G401.6 (cell line): ENCODE measurements around the gene UNG.
"Not testable (repeated sequence)": the region's sequence is repeated elsewhere in the genome, so short reads cannot be mapped to it uniquely, and the experiment has no call there.

Experiments used
- FAIRE-seq: peaks from 2 replicates; lab custom pipeline; 2012; peaks lifted over from hg19 to GRCh38; lab: Jason Lieb, UNC

Gene UNG

DNA sequence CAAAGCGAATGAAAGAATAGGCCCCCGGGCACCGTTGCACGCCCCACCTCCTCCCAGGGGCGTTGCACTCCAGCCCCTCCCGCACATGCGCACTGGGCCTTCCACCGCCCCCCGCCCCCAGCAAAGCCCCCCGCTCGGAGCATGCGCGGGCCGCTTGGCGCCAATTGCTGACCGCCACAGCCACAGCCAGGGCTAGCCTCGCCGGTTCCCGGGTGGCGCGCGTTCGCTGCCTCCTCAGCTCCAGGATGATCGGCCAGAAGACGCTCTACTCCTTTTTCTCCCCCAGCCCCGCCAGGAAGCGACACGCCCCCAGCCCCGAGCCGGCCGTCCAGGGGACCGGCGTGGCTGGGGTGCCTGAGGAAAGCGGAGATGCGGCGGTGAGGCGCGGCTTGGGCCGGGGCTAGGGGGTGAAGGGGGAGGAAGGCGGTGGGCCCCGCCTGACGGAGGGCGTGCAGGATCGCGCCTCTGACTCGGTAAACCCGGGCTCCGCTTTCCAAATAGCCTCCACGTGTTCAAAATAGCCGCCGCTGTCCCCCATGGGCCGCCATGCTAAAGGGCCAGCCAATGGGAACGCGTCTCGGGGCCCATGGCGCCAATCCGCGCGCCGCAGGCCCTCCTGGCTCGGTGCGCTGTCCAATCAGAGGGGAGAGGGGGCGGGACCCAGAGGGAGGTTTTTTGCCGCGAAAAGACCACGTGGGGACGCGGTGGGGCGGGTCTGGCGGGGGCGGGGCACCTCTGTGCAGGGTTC is at the start of gene UNG:
Gene UNG, plus strand, starts transcription at position 163 of the 748 bp plus-strand sequence. Its CDS starts 83 bp downstream, at position 246.
- FAIRE-seq: peak; percentile 81

DNA sequence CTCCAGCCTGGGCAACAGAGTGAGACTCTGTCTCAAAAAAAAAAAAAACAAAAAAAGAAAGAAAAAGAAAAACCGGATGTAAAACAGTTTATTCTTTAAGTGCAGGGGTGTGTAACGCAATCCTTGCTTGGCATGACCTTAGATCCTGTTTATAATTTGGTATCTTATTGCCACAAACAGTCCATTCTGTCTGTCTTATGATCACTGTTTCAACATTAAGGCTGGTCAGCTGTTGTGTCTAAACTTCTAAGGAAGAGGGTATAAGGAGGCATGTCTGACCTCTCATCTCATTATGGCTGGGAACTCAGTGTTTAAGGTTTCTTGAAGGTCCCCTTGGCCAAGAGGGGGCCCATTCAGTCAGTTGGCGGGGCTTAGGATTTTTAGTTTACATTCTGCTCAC is 48.7 kb upstream of the UNG start:
- not testable (repeated sequence) for FAIRE-seq

DNA sequence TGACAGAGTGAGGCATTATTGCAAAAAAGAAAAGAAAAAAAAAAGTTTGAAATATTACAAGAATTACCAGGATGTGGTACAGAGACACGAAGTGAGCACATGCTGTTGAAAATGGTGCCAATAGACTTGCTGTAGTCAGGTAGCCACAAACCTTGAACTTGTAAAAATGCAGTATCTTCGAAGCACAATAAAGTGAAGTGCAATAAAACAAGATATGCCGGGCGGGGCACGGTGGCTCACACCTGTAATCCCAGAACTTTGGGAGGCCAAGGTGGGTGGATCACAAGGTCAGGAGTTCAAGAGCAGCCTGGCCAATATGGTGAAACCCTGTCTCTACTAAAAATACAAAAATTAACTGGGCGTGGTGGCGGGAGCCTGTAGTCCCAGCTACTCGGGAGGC is 47.6 kb upstream of the UNG start:
- FAIRE-seq: not testable (repeated sequence)

DNA sequence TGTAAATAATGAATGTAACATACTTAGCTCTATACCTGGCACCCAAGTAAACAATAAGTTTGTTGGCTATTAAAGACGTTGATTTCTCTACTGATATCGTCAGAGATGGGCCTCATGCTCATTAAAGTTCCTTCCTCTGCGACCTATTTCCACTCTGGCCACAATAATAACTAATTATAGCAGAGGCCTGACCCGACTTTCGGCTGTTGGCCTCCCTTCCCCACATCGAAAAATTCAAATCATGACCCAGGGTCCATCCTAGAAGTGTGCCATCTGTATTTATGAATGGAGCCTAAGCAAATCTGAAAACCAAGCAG is 45.3 kb upstream of the UNG start:
- FAIRE-seq: no peak

DNA sequence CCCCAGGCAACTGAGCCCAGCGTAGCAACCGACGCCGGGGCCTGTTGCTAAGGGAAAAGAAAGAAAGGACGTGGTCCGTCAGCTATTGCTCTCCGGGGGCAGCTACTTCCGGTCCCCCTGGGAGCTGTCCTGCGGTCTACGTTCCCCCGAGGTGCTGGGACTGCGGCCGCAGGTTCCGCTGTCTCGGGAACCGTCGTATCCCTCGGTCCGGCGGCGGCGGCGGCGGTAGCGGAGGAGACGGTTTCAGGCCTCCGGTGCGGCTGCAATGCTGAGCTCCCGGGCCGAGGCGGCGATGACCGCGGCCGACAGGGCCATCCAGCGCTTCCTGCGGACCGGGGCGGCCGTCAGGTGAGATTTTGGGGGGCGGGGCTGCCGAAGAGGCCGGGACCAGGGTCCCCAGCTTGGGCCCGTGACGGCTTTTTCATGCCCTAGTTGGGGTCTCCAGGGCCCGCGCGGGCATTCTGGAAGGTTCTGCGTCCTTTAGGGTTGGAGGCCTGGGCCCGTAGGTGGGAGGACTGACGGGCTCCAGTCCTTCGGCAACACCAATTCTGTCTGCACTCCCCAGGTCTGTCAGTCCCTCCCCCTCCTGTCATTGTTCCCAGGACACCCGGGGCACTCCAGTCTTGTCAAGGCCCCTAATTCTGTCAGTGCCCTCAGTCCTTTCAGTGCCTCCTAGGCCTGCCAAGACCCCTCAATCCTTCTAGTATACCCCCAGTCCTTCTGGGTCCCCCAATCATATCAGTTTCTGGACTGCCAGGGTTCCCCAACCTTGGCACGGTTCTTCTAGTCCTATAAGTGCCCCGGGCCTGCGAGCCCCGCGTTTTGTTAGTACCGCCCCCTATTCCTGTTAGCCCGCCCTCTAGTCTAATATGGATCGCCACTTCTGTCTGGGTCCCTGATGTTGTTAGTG is 44.7 kb upstream of the UNG start, which contains the start of gene USP30:
Gene USP30, plus strand, starts transcription at position 163 of the 910 bp plus-strand sequence. Its CDS starts 103 bp downstream, at position 266.
- FAIRE-seq: no peak

DNA sequence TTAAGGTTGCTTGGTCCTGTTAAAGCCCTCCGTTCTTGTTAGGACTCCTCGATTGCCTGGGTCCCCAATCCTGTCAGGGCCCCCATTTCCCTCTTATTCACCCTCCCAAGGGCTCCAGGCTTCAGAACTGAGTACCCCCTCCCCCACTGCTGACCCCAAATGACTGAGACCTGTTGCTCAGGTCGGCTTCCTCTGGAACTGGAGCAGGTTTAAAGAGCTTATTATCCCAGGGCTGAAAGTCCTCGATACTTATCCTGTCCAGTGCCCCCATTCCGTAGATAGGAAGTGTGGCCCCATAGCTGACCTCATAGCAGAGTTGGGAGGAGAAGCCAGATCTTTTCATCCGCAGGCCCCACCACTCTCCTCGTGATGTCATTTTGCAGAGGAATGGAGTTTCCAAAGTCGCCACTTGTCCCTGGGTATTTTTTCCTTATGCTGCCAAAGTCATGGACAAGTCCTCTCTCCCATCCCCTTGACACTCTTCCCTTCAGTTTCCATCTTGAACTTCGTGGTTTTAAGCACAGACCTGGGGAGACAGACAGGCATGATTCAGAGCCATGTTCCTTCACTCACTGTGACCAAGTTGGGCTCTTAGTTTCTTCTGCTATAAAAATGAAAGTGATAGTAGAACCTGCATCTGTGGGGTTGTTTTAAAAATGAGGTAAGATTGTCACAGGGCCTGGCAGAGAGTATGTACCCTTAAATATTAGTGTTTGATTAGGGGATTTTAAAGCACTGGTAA is 43.8 kb upstream of the UNG start:
- no peak for FAIRE-seq

DNA sequence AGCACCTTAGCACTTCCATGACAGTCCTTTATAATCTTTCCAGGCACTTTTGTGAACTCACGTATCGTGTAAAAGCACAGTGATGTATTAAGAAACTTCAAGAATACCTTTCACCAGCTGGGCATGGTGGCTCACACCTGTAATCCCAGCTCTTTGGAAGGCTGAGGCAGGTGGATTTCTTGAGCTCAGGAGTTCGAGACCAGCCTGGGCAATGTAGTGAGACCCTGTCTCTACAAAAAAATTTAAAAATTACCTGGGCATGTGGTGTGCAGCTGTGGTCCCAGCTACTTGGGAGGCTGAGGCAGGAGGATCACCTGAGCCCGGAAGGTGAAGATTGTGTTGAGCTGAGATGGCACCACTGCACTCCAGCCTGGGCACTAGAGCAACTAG is 43.3 kb upstream of the UNG start:
- not testable (repeated sequence) for FAIRE-seq

DNA sequence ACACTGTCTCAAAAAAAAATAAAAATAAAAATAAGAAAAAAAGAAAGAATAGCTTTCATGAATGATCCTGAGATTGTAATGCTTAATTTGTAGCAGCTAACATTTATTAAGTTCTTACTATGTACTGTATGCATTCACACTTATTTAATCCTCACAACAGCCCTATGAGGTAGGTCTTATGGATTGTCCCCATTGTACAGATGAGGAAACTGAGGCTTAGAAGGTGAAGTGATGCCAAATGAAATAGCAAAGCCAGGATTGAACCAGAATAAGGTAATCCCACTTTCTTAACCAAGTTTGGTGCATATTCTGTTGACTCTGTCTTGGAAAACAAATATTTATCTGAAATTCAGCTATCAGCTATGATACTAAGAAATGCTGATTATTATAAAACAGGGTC is 42.9 kb upstream of the UNG start:
- FAIRE-seq: no peak

DNA sequence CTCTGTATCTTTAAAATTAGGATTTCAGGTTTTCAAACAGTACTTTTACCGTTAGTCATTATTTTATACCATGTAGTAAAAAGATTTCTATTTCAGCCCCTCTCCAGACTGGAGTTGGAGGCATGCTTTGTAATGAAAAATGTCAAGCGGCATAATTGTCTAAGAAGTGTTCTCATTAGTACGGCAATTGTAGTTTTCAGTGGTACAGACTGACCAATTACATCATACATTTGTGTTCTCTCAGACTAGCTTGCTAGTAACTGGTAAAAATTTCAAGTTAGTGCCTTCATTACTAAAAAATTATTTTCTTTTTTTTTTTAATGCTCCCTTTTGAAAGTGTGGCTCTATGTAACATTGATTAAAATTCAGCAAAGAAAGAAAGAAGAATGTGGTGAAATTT is 40.5 kb upstream of the UNG start:
- FAIRE-seq: no peak

DNA sequence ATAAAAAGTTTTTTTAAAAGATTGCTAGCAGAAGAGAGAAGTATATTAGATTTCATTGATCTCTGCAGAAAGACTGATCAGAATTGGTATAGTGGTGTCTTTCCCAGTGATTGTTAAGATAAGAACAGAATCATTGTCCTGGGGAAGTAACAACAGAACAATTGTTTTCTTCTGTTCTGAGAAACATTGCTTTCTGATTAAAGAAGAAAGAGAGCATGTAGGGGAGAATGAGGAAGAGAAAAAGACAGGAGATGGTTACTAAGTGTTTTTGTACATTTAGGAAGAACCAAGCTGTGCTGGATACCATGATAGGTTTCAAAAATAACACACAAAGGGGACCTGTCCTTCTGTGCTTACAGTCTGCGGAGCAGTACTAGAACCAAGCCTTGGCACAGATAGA is 40.0 kb upstream of the UNG start:
- FAIRE-seq: no peak

DNA sequence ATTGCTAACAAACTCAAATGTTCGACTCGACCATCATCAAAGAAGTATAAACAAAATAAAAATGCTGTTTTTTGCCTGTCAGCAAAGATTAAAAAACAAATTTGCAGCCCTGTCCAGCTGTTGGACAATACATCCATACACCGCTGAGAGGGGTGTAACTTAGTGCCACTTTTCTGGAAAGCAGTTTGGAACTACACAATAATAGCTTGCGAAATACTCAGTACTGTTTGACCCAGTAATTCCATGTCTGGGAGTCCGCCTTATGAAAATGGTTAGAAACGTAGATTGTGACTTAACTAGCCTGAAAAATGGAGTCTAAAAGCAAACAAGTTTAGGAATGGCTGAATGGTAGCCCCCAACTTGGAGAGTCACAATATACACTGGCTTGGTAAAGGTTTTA is 38.6 kb upstream of the UNG start:
- no peak for FAIRE-seq

DNA sequence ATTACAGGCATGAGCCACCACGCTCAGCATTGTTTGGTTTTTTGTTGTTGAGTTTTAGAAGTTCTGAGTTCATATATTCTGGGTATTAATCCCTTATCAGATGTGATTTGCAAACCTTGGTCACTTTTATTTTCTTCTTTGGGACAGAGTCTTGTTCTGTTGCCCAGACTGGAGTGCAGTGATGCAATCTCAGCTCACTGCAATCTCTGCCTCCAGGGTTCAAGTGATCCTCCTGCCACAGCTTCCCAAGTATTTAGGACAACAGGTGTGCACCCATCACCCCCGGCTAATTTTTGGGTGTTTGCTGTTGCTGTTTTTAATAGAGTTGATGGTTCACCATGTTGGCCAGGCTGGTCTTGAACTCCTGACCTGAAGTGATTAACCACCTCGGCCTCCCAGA is 33.3 kb upstream of the UNG start:
- FAIRE-seq: no peak

DNA sequence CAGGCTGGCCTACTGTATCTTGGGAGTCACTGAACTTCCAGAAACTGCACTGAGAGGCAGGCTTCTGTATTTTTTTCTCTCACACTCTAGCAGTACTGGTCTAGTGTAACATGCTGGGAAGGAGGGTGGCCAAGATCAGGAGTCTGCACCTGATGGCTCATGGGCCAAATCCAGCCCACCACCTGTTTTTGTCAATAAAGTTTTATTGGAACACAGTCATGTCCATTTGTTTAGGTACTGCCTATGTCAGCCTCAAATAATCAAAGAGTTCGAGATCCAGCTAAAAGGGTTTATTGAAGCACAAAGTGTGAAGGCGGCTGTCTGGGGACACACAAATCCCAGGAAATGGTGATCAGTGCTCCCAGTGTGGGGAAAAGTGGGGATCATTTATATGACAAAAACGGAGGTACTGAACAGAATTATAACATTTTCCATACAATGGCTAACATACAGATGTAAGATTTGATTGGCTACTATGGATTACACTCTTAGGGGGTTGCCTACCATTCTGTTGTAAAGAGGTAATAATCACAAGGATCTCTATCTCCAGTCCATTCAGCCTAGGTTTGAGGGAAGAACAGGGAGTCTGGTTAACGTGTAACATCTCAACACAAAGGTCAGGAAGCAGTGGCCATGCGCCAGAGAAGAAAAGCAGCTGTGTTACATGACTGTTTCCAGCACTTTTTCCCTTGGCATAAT is 32.1 kb upstream of the UNG start:
- no peak for FAIRE-seq

DNA sequence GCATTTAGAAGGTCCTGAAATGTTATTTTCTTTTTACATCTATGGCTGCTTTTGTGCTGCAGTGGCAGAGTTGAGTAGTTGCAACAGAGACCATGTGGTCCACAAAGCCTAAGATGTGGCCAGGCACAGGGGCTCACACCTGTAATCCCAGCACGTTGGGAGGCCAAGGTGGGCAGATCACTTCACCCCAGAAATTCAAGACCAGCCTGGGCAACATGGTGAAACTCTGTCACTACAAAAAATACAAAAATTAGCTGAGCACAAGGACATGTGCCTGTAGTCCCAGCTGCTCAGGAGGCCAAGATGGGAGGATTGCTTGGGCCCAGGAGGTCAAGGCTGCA is 31.6 kb upstream of the UNG start:
- FAIRE-seq: no peak

DNA sequence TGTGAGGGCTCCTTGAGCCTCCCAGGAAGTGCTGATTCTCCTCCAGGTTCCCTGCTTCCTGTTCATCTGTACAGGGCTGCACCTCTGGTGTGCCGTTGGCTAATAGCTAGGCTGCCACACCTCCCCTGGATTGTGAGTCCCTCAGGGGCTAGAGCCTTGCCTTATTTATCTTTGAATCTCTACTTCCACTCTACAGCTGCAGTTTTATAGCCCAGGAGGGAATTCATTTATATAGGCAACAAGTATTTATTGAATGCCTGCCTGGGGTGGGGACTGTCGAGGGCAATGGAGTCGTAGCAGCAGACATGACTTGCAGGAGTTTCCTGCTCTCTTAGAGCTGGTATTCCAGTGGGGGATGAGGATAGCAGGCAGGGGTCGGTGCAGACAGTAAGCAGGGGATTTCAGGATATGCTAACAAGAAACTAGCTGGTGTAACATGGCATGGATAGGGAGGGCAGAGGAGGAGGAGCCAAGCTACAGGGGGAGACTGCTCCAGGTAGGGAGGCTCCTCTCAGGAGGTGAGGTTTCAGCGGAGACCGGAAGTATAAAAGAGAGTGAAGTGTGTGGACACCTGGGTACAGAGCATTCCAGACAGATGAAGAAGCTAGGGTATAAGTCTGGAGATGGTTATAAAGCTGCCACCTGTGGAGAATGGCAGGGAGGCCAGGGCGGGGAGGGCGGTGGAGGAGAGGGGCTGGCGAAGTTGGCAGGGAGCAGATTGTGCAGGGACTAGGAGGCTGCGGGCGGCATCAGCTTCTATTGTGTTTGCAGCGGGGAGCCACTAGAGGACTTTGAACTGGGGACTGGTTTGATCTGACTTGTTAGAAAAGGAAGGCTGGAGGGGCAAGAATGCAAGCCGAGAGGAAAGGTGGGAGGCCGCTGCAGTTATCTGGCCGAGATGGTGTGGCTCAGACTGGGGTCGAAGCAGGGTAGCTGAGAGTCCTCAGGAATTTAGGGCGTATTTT is 27.8 kb upstream of the UNG start:
- FAIRE-seq: no peak

DNA sequence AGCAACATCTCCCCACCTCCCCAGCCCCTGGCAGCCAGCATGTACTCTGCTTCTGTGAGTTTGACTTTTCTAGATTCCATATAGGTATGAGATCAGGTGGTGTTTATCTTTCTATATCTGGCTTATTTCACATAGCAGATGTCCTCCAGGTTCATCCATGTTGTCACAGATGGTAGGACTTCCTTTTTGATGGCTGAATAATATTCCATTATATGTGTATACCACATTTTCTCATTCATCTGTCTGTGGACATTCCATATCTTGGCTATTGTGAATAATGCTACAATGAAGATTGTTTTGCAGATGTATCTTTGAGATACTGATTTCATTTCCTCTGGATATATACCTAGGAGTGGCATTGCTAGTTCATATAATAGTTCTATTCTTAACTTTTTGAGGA is 22.5 kb upstream of the UNG start:
- no peak for FAIRE-seq

DNA sequence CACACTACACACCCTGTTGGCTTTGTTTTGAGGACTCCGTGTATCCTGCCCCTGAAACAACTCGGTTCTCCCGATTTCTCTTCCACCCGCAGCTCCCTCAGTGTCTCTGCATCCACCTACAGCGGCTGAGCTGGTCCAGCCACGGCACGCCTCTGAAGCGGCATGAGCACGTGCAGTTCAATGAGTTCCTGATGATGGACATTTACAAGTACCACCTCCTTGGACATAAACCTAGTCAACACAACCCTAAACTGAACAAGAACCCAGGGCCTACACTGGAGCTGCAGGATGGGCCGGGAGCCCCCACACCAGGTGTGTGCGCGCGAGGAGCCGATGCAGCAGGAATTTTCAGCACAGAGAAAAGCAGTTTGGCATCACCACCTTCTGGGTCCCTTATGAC is 14.6 kb upstream of the UNG start:
- no peak for FAIRE-seq

DNA sequence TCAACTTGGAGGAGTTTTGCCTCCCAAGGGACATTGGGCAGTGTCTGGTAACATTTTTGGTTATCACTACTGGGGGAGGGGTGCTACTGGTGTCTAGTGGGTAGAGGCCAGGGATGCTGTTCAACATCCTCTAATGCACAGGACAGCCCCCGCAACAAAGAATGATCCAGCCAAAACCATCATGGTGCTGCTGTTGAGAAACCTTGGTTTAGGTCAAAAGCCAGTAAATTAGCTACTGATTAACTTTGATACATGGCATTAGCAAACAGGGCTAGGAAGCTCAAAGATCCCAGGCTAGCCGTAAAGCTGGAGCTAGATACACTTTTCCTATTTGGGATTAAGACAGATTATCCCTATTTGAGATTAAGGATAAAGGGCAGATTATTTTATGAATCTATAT is 13.0 kb upstream of the UNG start:
- FAIRE-seq: no peak

DNA sequence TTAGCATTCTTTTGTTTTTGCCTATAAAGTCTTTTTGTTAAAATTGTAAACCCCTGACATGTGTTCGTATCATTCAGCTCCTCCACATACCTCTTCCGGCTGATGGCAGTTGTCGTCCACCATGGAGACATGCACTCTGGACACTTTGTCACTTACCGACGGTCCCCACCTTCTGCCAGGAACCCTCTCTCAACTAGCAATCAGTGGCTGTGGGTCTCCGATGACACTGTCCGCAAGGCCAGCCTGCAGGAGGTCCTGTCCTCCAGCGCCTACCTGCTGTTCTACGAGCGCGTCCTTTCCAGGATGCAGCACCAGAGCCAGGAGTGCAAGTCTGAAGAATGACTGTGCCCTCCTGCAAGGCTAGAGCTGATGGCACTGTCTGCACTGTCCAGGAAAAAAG is 11.8 kb upstream of the UNG start:
- FAIRE-seq: no peak

DNA sequence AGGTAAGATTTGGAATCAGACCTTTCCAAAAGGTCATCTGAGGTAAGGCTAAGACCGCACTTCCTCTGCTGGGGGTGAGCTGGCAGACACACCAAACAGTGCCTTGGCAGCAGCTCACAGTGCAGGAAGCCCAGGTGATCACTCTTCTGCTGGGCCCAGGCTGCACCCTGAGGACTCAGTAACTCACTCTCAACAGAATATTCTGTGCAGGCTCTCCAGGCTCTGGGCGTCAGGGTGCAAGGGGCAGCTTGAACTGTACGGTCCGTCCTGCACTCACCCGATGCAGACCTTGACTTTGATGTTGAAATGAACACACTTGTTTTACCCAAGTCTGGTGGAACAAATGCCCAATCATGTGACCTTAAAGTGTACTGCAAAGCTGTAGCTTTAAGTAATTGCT is 10.1 kb upstream of the UNG start:
- FAIRE-seq: no peak

DNA sequence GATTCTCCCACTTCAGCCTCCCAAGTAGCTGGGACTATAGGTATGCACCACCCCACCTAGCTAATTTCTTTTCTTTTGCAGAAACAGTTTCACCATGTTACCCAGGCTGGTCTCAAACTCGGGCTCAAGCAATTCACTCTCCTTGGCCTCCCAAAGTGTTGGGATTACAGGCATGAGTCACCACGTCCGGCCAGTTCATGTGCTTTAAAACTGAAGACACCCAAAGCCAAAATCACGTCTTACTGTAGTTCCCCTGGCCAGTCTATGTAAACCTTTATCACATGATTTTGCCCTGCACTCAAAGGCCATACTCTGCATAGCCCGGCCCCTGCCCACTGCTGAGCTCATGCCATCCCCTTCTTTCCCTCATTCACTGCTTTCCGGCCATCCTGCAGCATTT is 8.6 kb upstream of the UNG start:
- FAIRE-seq: no peak
